ENCODE data around the gene TRAPPC8.

The TRAPPC8 gene

GRCh38 chr18:31857526-31858106 lies 85.3 kb downstream of the TRAPPC8 start:
- H3K4me1 Mint-ChIP-seq: no peaks in the 10 kb centered on the region
- no peak overlapping the region for H3K4me3 Mint-ChIP-seq
- DNase-seq: no peak
- H3K27ac Mint-ChIP-seq: no peak overlapping the region
- H3K36me3 Mint-ChIP-seq (ENCODE audit: low read depth): peaks cover 57% of the 10 kb centered on the region
- no peaks in the 10 kb centered on the region for H3K9me3 Mint-ChIP-seq
- TF ChIP-seq CTCF (IDR thresholded peaks at IDR 0.05): no peak
- H3K27me3 Mint-ChIP-seq (ENCODE audit: low read depth, poor library complexity): no peaks in the 10 kb centered on the region

GRCh38 chr18:31850844-31851243 lies 92.1 kb downstream of the TRAPPC8 start:
- no peak overlapping the region for H3K27ac Mint-ChIP-seq

GRCh38 chr18:31840499-31840898 lies 102.4 kb downstream of the TRAPPC8 start:
- DNase-seq: no peak
- Mint-ChIP-seq H3K36me3 (ENCODE audit: low read depth) (peaks cover 64% of the 10 kb centered on the region), H3K4me1 (no peaks in the 10 kb centered on the region), H3K4me3 (no peak overlapping the region), H3K27me3 (ENCODE audit: low read depth, poor library complexity) (no peaks in the 10 kb centered on the region), H3K9me3 (no peaks in the 10 kb centered on the region), H3K27ac (no peak overlapping the region)
- TF ChIP-seq CTCF (IDR thresholded peaks at IDR 0.05): no peak

More at GRCh38 chr18:31850844-31851243, 92.1 kb downstream of the TRAPPC8 start:
- H3K36me3 Mint-ChIP-seq (ENCODE audit: low read depth): peaks cover 51% of the 10 kb centered on the region
- H3K27me3 Mint-ChIP-seq (ENCODE audit: low read depth, poor library complexity): peaks cover 3% of the 10 kb centered on the region
- no peak overlapping the region for H3K4me3 Mint-ChIP-seq
- no peak for TF ChIP-seq CTCF (IDR thresholded peaks at IDR 0.05)
- no peaks in the 10 kb centered on the region for H3K9me3 Mint-ChIP-seq
- no peaks in the 10 kb centered on the region for H3K4me1 Mint-ChIP-seq
- DNase-seq: no peak

- DNase-seq: no peak
- Mint-ChIP-seq H3K4me3 (no peak overlapping the region), H3K36me3 (ENCODE audit: low read depth) (peaks cover 57% of the 10 kb centered on the region), H3K27ac (no peak overlapping the region), H3K4me1 (no peaks in the 10 kb centered on the region), H3K27me3 (ENCODE audit: low read depth, poor library complexity) (no peaks in the 10 kb centered on the region), H3K9me3 (no peaks in the 10 kb centered on the region)
- no peak for TF ChIP-seq CTCF (IDR thresholded peaks at IDR 0.05)
Measured at GRCh38 chr18:31837879-31838278, 105.0 kb downstream of the TRAPPC8 start.

GRCh38 chr18:31835528-31836133 lies 107.3 kb downstream of the TRAPPC8 start:
- Mint-ChIP-seq H3K4me3 (no peak overlapping the region), H3K9me3 (no peaks in the 10 kb centered on the region), H3K27me3 (ENCODE audit: low read depth, poor library complexity) (no peaks in the 10 kb centered on the region), H3K4me1 (no peaks in the 10 kb centered on the region), H3K27ac (no peak overlapping the region), H3K36me3 (ENCODE audit: low read depth) (peaks cover 56% of the 10 kb centered on the region)
- no peak for TF ChIP-seq CTCF (IDR thresholded peaks at IDR 0.05)
- DNase-seq: no peak

- Mint-ChIP-seq H3K4me1 (no peaks in the 10 kb centered on the region), H3K27me3 (ENCODE audit: low read depth, poor library complexity) (no peaks in the 10 kb centered on the region), H3K9me3 (peaks cover 21% of the 10 kb centered on the region), H3K4me3 (no peak overlapping the region), H3K36me3 (ENCODE audit: low read depth) (peaks cover 69% of the 10 kb centered on the region), H3K27ac (no peak overlapping the region)
- no peak for DNase-seq
- no peak for TF ChIP-seq CTCF (IDR thresholded peaks at IDR 0.05)
Measured at GRCh38 chr18:31831903-31832302, 111.0 kb downstream of the TRAPPC8 start.
